Neural cell (in vitro differentiated cells): ENCODE data around the gene RTP1. TPM values are rescaled to one million over a fixed set of nuclear protein-coding genes. Genes with fewer than 3 reads are reported as not detected.
"Not testable (repeated sequence)": the region's sequence is repeated elsewhere in the genome, so short reads cannot be mapped to it uniquely, and the experiment has no call there.

Experiments used
- H2AFZ ChIP-seq: fragments of 200-600, 300-800 bp; sonication (generic), shearing (Covaris generic); 2 replicates; pipeline ENCODE4 v1.6.0; 2014; ENCODE audit warnings: low read depth, mild to moderate bottlenecking, antibody characterized with exemption, low read length, moderate library complexity
- H3F3A ChIP-seq: fragments of 200-600 bp; shearing (Covaris generic); 2 replicates; pipeline ENCODE4 v1.6.1; 2016; ENCODE audit warnings: mild to moderate bottlenecking, moderate library complexity, mixed read lengths, antibody characterized with exemption, low read length; ENCODE audit not compliant: insufficient read depth, poor library complexity, severe bottlenecking
- H3K27ac ChIP-seq: fragments of 200-600, 300-800 bp; sonication (generic), shearing (Covaris generic); 2 replicates; pipeline ENCODE4 v1.5.1; 2014; ENCODE audit warnings: mild to moderate bottlenecking, low read length, moderate library complexity
- H3K27me3 ChIP-seq: fragments of 300-800, 200-600 bp; sonication (generic), shearing (Covaris generic); 2 replicates; pipeline ENCODE4 v1.6.0; 2014; ENCODE audit warnings: mild to moderate bottlenecking, low read depth, low read length, moderate library complexity; ENCODE audit not compliant: insufficient read depth
- H3K36me3 ChIP-seq: fragments of 300-800, 200-600 bp; sonication (generic), shearing (Covaris generic); 2 replicates; pipeline ENCODE4 v1.5.1; 2014; ENCODE audit warnings: mild to moderate bottlenecking, antibody characterized with exemption, low read length, moderate library complexity; ENCODE audit not compliant: insufficient read depth
- H3K4me2 ChIP-seq: fragments of 300-800, 200-600 bp; sonication (generic), shearing (Covaris generic); 2 replicates; pipeline ENCODE4 v1.6.0; 2014; ENCODE audit warnings: mild to moderate bottlenecking, low read length
- H3K4me3 ChIP-seq: fragments of 300-800, 200-600 bp; sonication (generic), shearing (Covaris generic); 2 replicates; pipeline ENCODE4 v1.5.1; 2014; ENCODE audit warnings: mild to moderate bottlenecking, low read length, moderate library complexity
- H3K79me2 ChIP-seq: fragments of 200-600 bp; shearing (Covaris generic); replicated peaks from 2 replicates; pipeline ENCODE4 v1.6.0; 2014; ENCODE audit warnings: mild to moderate bottlenecking, low read length, moderate library complexity; ENCODE audit not compliant: insufficient read depth
- H3K9ac ChIP-seq: fragments of 300-800, 200-600 bp; sonication (generic), shearing (Covaris generic); 2 replicates; pipeline ENCODE4 v1.6.1; 2016; ENCODE audit warnings: mild to moderate bottlenecking, low read length, mixed read lengths
- H3K9me2 ChIP-seq: fragments of 200-600 bp; shearing (Covaris generic); 2 replicates; pipeline ENCODE4 v1.6.1; 2016; ENCODE audit warnings: mild to moderate bottlenecking, low read length, mixed read lengths; ENCODE audit not compliant: insufficient read depth
- H3K9me3 ChIP-seq: fragments of 200-600, 300-800 bp; sonication (generic), shearing (Covaris generic); 2 replicates; pipeline ENCODE4 v1.6.1; 2016; ENCODE audit warnings: mild to moderate bottlenecking, mixed run types, low read length, moderate library complexity, mixed read lengths
- H4K20me1 ChIP-seq: fragments of 200-600 bp; shearing (Covaris generic); 2 replicates; pipeline ENCODE4 v1.6.1; 2016; ENCODE audit warnings: mild to moderate bottlenecking, mixed run types; ENCODE audit not compliant: insufficient read depth
- EP300 ChIP-seq: fragments of 450-650 bp; conservative IDR thresholded peaks from 2 replicates; pipeline ENCODE4 v1.6.1; 2014; ENCODE audit warnings: antibody characterized with exemption, mild to moderate bottlenecking, moderate library complexity; ENCODE audit not compliant: poor library complexity, severe bottlenecking
- EZH2 ChIP-seq: fragments of 200-600, 300-800 bp; shearing (Covaris generic), sonication (generic); IDR thresholded peaks from 2 replicates; pipeline ENCODE4 v1.6.1; 2014; ENCODE audit warnings: antibody characterized with exemption, low read length, borderline replicate concordance, mild to moderate bottlenecking; ENCODE audit not compliant: insufficient read depth, poor library complexity, severe bottlenecking
- MXI1 ChIP-seq: fragments of 450-650 bp; conservative IDR thresholded peaks from 2 replicates; pipeline ENCODE4 v1.6.1; 2014; ENCODE audit warnings: antibody characterized with exemption, mild to moderate bottlenecking; ENCODE audit not compliant: poor library complexity, severe bottlenecking
- POLR2AphosphoS5 ChIP-seq: IDR thresholded peaks from 2 replicates; pipeline ENCODE4 v1.6.1; 2012
- REST ChIP-seq: IDR thresholded peaks from 2 replicates; pipeline ENCODE4 v1.6.1; 2012; ENCODE audit warnings: borderline replicate concordance
- SMC3 ChIP-seq: fragments of 450-650 bp; conservative IDR thresholded peaks from 2 replicates; pipeline ENCODE4 v1.6.1; 2014; ENCODE audit warnings: antibody characterized with exemption, mild to moderate bottlenecking, moderate library complexity; ENCODE audit not compliant: poor library complexity
- TAF1 ChIP-seq: IDR thresholded peaks from 2 replicates; pipeline ENCODE4 v1.6.1; 2012; ENCODE audit warnings: low read depth
- polyA plus RNA-seq: library from polyadenylated mRNA; depleted of rRNA; stranded (reverse); fragments of >200 nt; gene quantifications from 2 replicates; pipeline ENCODE4 v1.2.3, GENCODE V29; 2014
- TF ChIP-seq, protein P1 (sequence below): fragments of 450-650 bp; IDR thresholded peaks from 2 replicates; pipeline ENCODE4 v1.5.1; 2014; ENCODE audit warnings: antibody characterized with exemption, mild to moderate bottlenecking, moderate library complexity; ENCODE audit not compliant: poor library complexity, severe bottlenecking

RTP1 gene
- polyA plus RNA-seq, 1 donor from 2014 or later: 2.0 TPM

DNA sequence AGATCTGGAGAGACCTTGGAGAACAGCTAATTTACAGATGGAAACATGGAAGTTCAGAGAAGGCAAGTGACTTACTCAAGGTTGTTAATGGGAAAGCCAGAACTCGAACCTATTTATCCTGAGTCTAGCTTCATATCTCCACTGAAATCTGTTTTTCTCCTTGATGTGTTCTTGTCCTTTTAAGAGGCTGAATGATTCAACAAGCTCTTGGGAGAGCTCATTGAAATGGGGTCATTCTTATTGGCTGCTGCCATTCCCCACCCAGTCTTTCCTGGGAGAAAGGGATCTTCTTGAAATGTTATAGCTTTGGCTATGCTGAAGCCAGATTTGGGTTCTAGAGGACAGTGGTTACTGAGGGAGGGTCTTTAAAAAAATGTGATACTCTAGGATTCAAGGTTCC, 41.0 kb downstream of the RTP1 start:
- Histone ChIP-seq H3K9me2 (no peaks in the 10 kb centered on the region), H3K36me3 (no peaks in the 10 kb centered on the region), H3K4me2 (no peak overlapping the region), H3K79me2 (no peaks in the 10 kb centered on the region), H3K27me3 (no peaks in the 10 kb centered on the region), H3F3A (no peaks in the 10 kb centered on the region), H3K27ac (no peak overlapping the region), H4K20me1 (no peaks in the 10 kb centered on the region), H3K9ac (no peak overlapping the region), H2AFZ (no peak overlapping the region), H3K4me3 (no peak overlapping the region), H3K9me3 (no peaks in the 10 kb centered on the region)
- TF ChIP-seq SMC3: no peak
- no peak for TF ChIP-seq EP300
- no peak for TF ChIP-seq EZH2
- TF ChIP-seq, protein P1, sequence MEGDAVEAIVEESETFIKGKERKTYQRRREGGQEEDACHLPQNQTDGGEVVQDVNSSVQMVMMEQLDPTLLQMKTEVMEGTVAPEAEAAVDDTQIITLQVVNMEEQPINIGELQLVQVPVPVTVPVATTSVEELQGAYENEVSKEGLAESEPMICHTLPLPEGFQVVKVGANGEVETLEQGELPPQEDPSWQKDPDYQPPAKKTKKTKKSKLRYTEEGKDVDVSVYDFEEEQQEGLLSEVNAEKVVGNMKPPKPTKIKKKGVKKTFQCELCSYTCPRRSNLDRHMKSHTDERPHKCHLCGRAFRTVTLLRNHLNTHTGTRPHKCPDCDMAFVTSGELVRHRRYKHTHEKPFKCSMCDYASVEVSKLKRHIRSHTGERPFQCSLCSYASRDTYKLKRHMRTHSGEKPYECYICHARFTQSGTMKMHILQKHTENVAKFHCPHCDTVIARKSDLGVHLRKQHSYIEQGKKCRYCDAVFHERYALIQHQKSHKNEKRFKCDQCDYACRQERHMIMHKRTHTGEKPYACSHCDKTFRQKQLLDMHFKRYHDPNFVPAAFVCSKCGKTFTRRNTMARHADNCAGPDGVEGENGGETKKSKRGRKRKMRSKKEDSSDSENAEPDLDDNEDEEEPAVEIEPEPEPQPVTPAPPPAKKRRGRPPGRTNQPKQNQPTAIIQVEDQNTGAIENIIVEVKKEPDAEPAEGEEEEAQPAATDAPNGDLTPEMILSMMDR: no peak
- no peak for TF ChIP-seq MXI1
- TF ChIP-seq TAF1: no peak
- no peak for TF ChIP-seq POLR2AphosphoS5

DNA sequence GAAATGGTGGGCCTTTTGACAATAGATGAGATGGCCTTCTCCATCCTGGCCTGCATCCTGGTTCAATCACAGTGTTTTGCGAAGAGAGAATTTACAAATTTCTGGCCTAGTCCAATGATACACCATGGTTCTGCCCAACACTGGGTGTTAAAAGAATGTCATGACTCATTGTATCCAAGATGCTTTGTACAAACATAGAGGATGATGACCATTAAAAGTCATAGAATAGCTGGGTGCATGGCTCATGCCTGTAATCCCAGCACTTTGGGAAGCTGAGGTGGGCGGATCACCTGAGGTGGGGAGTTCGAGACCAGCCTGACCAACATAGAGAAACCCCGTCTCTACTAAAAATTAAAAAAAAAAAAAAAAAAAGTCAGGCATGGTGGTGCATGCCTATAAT, 41.5 kb downstream of the RTP1 start:
- H3K36me3 ChIP-seq, H4K20me1 ChIP-seq, H2AFZ ChIP-seq, H3K9me2 ChIP-seq, H3K9ac ChIP-seq, H3K27me3 ChIP-seq, H3K4me3 ChIP-seq, H3K9me3 ChIP-seq, H3K27ac ChIP-seq, H3K79me2 ChIP-seq, H3K4me2 ChIP-seq, H3F3A ChIP-seq: not testable (repeated sequence)

DNA sequence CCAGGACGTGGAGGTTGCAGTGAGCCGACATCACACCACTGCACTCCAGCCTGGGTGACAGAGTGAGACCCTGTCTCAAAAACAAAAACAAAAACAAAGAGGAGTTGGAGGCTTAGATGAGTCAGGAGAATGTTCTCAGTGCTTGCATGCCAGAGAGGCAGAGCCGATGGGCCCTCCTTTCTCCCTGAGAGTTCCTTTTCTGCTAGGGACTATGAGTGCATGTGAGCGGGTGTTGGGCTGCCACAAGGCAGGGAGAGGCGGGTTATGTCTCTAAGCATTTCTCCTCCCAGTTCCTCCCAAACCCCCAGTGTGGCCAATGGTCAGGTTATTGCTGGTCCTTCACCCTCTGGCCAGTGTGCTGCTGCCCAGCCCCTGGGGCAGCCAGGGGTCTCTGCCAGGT, 45.1 kb downstream of the RTP1 start:
- Histone ChIP-seq H3K79me2 (no peaks in the 10 kb centered on the region), H3K9me2 (no peaks in the 10 kb centered on the region), H3K4me2 (no peak overlapping the region), H3K27me3 (no peaks in the 10 kb centered on the region), H3F3A (no peaks in the 10 kb centered on the region), H2AFZ (no peak overlapping the region), H3K9me3 (no peaks in the 10 kb centered on the region), H4K20me1 (no peaks in the 10 kb centered on the region), H3K9ac (no peak overlapping the region), H3K4me3 (no peak overlapping the region), H3K36me3 (no peaks in the 10 kb centered on the region), H3K27ac (no peak overlapping the region)
- TF ChIP-seq SMC3: no peak
- TF ChIP-seq EZH2: no peak
- TF ChIP-seq REST: no peak
- TF ChIP-seq MXI1: no peak
- TF ChIP-seq POLR2AphosphoS5: no peak
